ENCODE measurements around the gene CMTM7. TPM values are rescaled to one million over a fixed set of nuclear protein-coding genes. Genes with fewer than 3 reads are reported as not detected.
"Not testable (repeated sequence)": the region's sequence is repeated elsewhere in the genome, so short reads cannot be mapped to it uniquely, and the experiment has no call there.

Gene CMTM7
- total and polyA plus RNA-seq, 7 experiments from 2014 or later = 38.6 to 157 (median 53.0) TPM

- not testable (repeated sequence) for H3K4me3 ChIP-seq (ENCODE audit: low read length); H3K9me3 Mint-ChIP-seq; H3K27me3 ChIP-seq (ENCODE audit: control insufficient read depth in 2 of 2, insufficient read depth in 2 of 2, low read length in 2 of 2); ATAC-seq; H3K36me3 ChIP-seq (ENCODE audit: control insufficient read depth in 2 of 3, insufficient read depth in 3 of 3, low read length in 3 of 3); DNase-seq; H3K27me3 Mint-ChIP-seq; H3K9me3 ChIP-seq (ENCODE audit: control insufficient read depth in 2 of 3, low read length in 3 of 3); H3K27ac ChIP-seq (ENCODE audit: low read depth, low read length)
- H3K4me1 ChIP-seq (ENCODE audit: control insufficient read depth in 2 of 2, insufficient read depth in 2 of 2, low read length in 2 of 2) = peaks cover 14 to 30% of the 10 kb centered on the region in 2 donors
- peak overlapping the region in 5 of 9 donors; percentile 10 to 91 (median 89) for H3K27ac Mint-ChIP-seq
- ChIA-PET POLR2A (interaction anchor here (1.2 to 2.9 kb wide), 6 partner anchors 34 to 95 kb away, joined by 4 to 12 read pairs (median 8); partner anchors contain the start of gene CMTM7), CTCF (interaction anchor here (1.2 to 6.3 kb wide), 12 partner anchors 11 to 289 kb away, joined by 3 to 89 read pairs (median 10); no protein-coding TSS in a partner anchor)
- H3K4me3 Mint-ChIP-seq = peak overlapping the region; percentile 29 to 68 (median 46)
- intact Hi-C loops (cut with micrococcal nuclease) = loop anchor here (1.0 kb wide), 3 partner anchors 66 to 171 kb away; no protein-coding TSS in a partner anchor
- peaks cover 0 to 12% (median 4%) of the 10 kb centered on the region in 5 donors for H3K36me3 Mint-ChIP-seq
- H3K4me1 Mint-ChIP-seq = peaks cover 19 to 61% (median 49%) of the 10 kb centered on the region in 7 donors
These were observed 75.2 kb downstream of the CMTM7 start for GRCh38 chr3:32466808-32467207.

DNA sequence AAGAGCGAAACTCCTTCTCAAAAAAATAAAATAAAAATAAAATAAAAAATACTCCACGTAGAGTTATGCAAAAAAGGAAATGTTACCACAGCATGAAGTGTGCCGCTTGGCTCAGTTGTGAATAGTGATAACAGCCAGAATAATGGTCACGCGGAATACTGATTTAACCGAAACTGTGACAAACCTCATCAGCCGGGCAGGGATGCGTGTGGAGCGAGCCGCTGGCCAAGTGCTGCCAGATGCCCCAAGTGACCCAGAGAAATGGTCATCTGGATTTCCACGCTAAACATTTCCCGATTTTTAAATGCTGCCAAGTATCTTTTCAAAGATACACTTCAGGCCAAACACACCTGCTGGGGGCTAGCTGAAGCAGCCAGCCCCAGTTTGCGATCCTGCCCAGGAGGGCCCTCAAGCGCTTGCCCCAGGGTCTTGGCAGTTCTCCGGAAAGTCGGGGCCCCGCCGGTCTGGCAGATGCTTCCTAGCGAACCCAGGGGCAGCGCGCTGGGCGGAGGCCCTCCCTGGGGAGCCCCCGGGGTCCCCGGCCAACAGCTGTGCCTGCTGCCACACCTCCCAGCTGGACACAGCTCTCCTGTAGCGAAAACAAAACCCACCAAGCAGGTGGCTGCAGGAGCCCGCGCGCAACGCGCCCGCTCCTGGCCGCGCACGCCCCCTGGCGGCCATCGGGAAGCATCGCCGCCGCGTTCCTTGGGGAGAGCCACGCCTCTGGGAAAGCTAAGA, 75.8 kb downstream of the CMTM7 start:
- peak overlapping the region; percentile 66 for H3K4me3 ChIP-seq (ENCODE audit: low read length)
- Mint-ChIP-seq H3K4me3 (peak overlapping the region; percentile 39 to 81 (median 68)), H3K36me3 (peaks cover 0 to 15% (median 5%) of the 10 kb centered on the region in 5 donors), H3K27ac (peak overlapping the region in 7 of 9 donors; percentile 25 to 93 (median 85)), H3K27me3 (no peaks in the 10 kb centered on the region), H3K9me3 (peaks cover 0 to 2% (median 0%) of the 10 kb centered on the region in 11 donors), H3K4me1 (peaks cover 19 to 62% (median 49%) of the 10 kb centered on the region in 7 donors)
- DNase-seq (peak; percentile 59 to 89 (median 78)), ATAC-seq (peak; percentile 94)
- H3K9me3 ChIP-seq (ENCODE audit: control insufficient read depth in 2 of 3, low read length in 3 of 3) = no peaks in the 10 kb centered on the region
- intact Hi-C loops (cut with micrococcal nuclease) = loop anchor here (1.0 to 2.0 kb wide), 12 partner anchors 7 to 291 kb away; partner anchors contain the start of genes CMTM6 (in 1 of the 2) and CMTM7 (in 1 of the 2)
- H3K36me3 ChIP-seq (ENCODE audit: control insufficient read depth in 2 of 3, insufficient read depth in 3 of 3, low read length in 3 of 3) = peaks cover 0 to 4% (median 0%) of the 10 kb centered on the region in 3 experiments
- H3K27me3 ChIP-seq (ENCODE audit: control insufficient read depth in 2 of 2, insufficient read depth in 2 of 2, low read length in 2 of 2) = no peaks in the 10 kb centered on the region
- CTCF ChIA-PET = interaction anchor here (0.6 to 6.3 kb wide), 31 partner anchors 7 to 290 kb away, joined by 3 to 89 read pairs (median 6); partner anchors contain the start of gene CMTM7
- peaks cover 14 to 25% of the 10 kb centered on the region in 2 donors for H3K4me1 ChIP-seq (ENCODE audit: control insufficient read depth in 2 of 2, insufficient read depth in 2 of 2, low read length in 2 of 2)
- POLR2A ChIA-PET = interaction anchor here (0.6 to 2.9 kb wide), 14 partner anchors 10 to 179 kb away, joined by 3 to 12 read pairs (median 5); partner anchors contain the start of gene CMTM7
- peak overlapping the region; percentile 81 for H3K27ac ChIP-seq (ENCODE audit: low read depth, low read length)

DNA sequence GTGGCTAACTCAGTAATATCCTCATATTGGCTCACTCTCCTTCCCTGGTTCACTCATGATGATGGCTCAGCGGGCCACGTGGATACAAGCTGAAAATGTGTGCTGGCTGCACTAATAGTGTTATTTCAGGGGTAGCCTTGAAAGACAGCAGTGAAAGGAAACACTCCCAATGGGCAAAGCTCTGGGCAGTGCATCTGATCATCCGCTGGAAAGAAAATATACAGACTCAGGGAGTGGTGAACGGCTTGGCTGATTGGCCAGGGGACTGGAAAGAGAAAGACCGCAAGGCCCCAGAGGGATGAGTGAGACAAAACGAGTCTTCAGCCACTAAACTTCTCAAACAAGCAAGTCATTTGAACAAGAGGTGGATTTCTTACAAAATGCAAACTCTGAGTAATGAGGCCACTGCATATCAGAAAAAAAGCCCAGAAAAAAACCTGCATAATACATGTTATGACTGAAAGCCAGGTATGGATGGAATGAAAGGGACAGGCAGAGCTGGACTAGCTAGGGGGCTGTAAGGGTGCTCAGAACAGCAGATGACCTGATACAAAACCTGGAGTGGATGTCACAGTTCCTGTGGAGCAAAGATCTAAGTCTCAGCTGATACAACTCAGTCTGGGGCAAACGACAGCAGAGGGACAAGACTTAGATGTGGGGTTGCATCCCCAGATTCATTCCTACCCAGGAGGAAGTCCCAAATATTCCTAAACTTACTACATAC, 77.7 kb downstream of the CMTM7 start:
- ChIA-PET POLR2A (interaction anchor here (0.6 to 2.9 kb wide), 7 partner anchors 26 to 98 kb away, joined by 3 to 12 read pairs (median 5); no protein-coding TSS in a partner anchor), CTCF (interaction anchor here (0.6 to 6.3 kb wide), 22 partner anchors 9 to 293 kb away, joined by 3 to 89 read pairs (median 4); no protein-coding TSS in a partner anchor)
- Mint-ChIP-seq H3K27ac (peak overlapping the region in 7 of 9 donors; percentile 63 to 93 (median 82)), H3K9me3 (peaks cover 0 to 4% (median 0%) of the 10 kb centered on the region in 11 donors), H3K4me3 (peak overlapping the region in 2 of 10 donors; percentile 2 to 15), H3K4me1 (peaks cover 19 to 68% (median 53%) of the 10 kb centered on the region in 7 donors), H3K36me3 (peaks cover 0 to 28% (median 14%) of the 10 kb centered on the region in 5 donors), H3K27me3 (no peaks in the 10 kb centered on the region)
- Histone ChIP-seq H3K27me3 (ENCODE audit: control insufficient read depth in 2 of 2, insufficient read depth in 2 of 2, low read length in 2 of 2) (no peaks in the 10 kb centered on the region), H3K4me1 (ENCODE audit: control insufficient read depth in 2 of 2, insufficient read depth in 2 of 2, low read length in 2 of 2) (peaks cover 7 to 18% of the 10 kb centered on the region in 2 donors), H3K27ac (ENCODE audit: low read depth, low read length) (no peak overlapping the region), H3K9me3 (ENCODE audit: control insufficient read depth in 2 of 3, low read length in 3 of 3) (no peaks in the 10 kb centered on the region), H3K36me3 (ENCODE audit: control insufficient read depth in 2 of 3, insufficient read depth in 3 of 3, low read length in 3 of 3) (peaks cover 0 to 4% (median 3%) of the 10 kb centered on the region in 3 experiments), H3K4me3 (ENCODE audit: low read length) (no peak overlapping the region)
- no peak for DNase-seq
- ATAC-seq = no peak
- intact Hi-C loops (cut with micrococcal nuclease) = loop anchor here in 1 of 2 donors (2.0 kb wide), 3 partner anchors 33 to 293 kb away; partner anchors contain the start of gene CMTM6

DNA sequence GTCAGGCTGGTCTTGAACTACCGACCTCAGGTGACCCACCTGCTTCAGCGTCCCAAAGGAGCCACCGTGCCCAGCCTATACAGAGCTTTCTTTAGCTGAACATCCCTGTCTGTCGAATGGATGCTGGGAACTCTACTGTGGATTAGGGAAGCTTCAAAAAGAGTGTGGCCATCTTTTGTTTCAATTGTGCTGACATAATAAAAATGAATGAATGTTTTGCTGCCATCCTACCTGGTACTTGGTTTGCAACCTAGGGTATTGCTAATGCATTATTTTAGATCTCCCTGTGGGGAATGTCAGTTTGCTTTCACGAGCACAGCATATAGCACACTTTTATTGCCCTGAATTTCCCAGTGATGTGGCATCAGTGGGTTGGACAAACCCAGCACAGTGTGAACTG, 78.7 kb downstream of the CMTM7 start:
- Histone ChIP-seq H3K27ac (ENCODE audit: low read depth, low read length) (no peak overlapping the region), H3K27me3 (ENCODE audit: control insufficient read depth in 2 of 2, insufficient read depth in 2 of 2, low read length in 2 of 2) (no peaks in the 10 kb centered on the region), H3K4me3 (ENCODE audit: low read length) (no peak overlapping the region), H3K4me1 (ENCODE audit: control insufficient read depth in 2 of 2, insufficient read depth in 2 of 2, low read length in 2 of 2) (peaks cover 7 to 18% of the 10 kb centered on the region in 2 donors), H3K36me3 (ENCODE audit: control insufficient read depth in 2 of 3, insufficient read depth in 3 of 3, low read length in 3 of 3) (peaks cover 0 to 4% (median 3%) of the 10 kb centered on the region in 3 experiments), H3K9me3 (ENCODE audit: control insufficient read depth in 2 of 3, low read length in 3 of 3) (no peaks in the 10 kb centered on the region)
- H3K27ac Mint-ChIP-seq = peak overlapping the region in 7 of 9 donors; percentile 26 to 74 (median 63)
- H3K36me3 Mint-ChIP-seq = peaks cover 0 to 31% (median 18%) of the 10 kb centered on the region in 5 donors
- no peak overlapping the region for H3K4me3 Mint-ChIP-seq
- CTCF ChIA-PET = interaction anchor here (0.8 to 6.3 kb wide), 12 partner anchors 10 to 231 kb away, joined by 3 to 89 read pairs (median 4); no protein-coding TSS in a partner anchor
- POLR2A ChIA-PET = interaction anchor here (0.7 to 1.9 kb wide), 6 partner anchors 57 to 154 kb away, joined by 3 to 12 read pairs (median 4); no protein-coding TSS in a partner anchor
- intact Hi-C loops (cut with micrococcal nuclease) = no loop called here
- no peak for ATAC-seq
- no peaks in the 10 kb centered on the region for H3K27me3 Mint-ChIP-seq
- peaks cover 25 to 65% (median 55%) of the 10 kb centered on the region in 7 donors for H3K4me1 Mint-ChIP-seq
- H3K9me3 Mint-ChIP-seq = peaks cover 0 to 4% (median 0%) of the 10 kb centered on the region in 11 donors
- no peak for DNase-seq

- peaks cover 0 to 4% (median 0%) of the 10 kb centered on the region in 11 donors for H3K9me3 Mint-ChIP-seq
- Histone ChIP-seq H3K4me3 (ENCODE audit: low read length) (no peak overlapping the region), H3K9me3 (ENCODE audit: control insufficient read depth in 2 of 3, low read length in 3 of 3) (no peaks in the 10 kb centered on the region), H3K36me3 (ENCODE audit: control insufficient read depth in 2 of 3, insufficient read depth in 3 of 3, low read length in 3 of 3) (peaks cover 0 to 4% (median 3%) of the 10 kb centered on the region in 3 experiments), H3K27ac (ENCODE audit: low read depth, low read length) (no peak overlapping the region), H3K4me1 (ENCODE audit: control insufficient read depth in 2 of 2, insufficient read depth in 2 of 2, low read length in 2 of 2) (peaks cover 7 to 18% of the 10 kb centered on the region in 2 donors), H3K27me3 (ENCODE audit: control insufficient read depth in 2 of 2, insufficient read depth in 2 of 2, low read length in 2 of 2) (no peaks in the 10 kb centered on the region)
- intact Hi-C loops (cut with micrococcal nuclease) = no loop called here
- POLR2A ChIA-PET = interaction anchor here (0.6 kb wide), 1 partner anchor 66 kb away, joined by 3 read pairs; no protein-coding TSS in a partner anchor
- H3K27me3 Mint-ChIP-seq = no peaks in the 10 kb centered on the region
- H3K4me3 Mint-ChIP-seq = peak overlapping the region in 3 of 10 donors; percentile 8 to 32 (median 25)
- CTCF ChIA-PET = interaction anchor here (0.9 to 6.3 kb wide), 2 partner anchors 96 to 100 kb away, joined by 3 to 89 read pairs; no protein-coding TSS in a partner anchor
- no peak for DNase-seq
- peaks cover 0 to 34% (median 21%) of the 10 kb centered on the region in 5 donors for H3K36me3 Mint-ChIP-seq
- peak; percentile 23 for ATAC-seq
- peaks cover 23 to 56% (median 52%) of the 10 kb centered on the region in 7 donors for H3K4me1 Mint-ChIP-seq
- peak overlapping the region in 7 of 9 donors; percentile 52 to 80 (median 73) for H3K27ac Mint-ChIP-seq
These were observed 79.6 kb downstream of the CMTM7 start for GRCh38 chr3:32471246-32471645.

Measured in naive thymus-derived CD4-positive, alpha-beta T cell (primary cell).